WTC11 (cell line): Measurements from ENCODE around the gene CASKIN1. TPM values are rescaled to one million over a fixed set of nuclear protein-coding genes. Genes with fewer than 3 reads are reported as not detected.

Source experiments
- ATAC-seq: fragments of 200-7000 bp; cut with Tn5 transposase; 2 replicates; pipeline ENCODE4 v1.10.0; 2021; ENCODE audit warnings: mild to moderate bottlenecking, moderate library complexity
- CTCF ChIA-PET: fragments of 300-600 bp; sonication (Branson Sonifier 250); formaldehyde crosslinking; loops from one replicate; lab custom pipeline; 2021; ENCODE audit warnings: antibody characterized with exemption; lab: Charles Lee
- POLR2A ChIA-PET: fragments of 350-600 bp; sonication (Branson Sonifier 250); formaldehyde crosslinking; loops from one replicate; lab custom pipeline; 2021; ENCODE audit warnings: antibody characterized with exemption; lab: Charles Lee
- DNase-seq: peaks from one replicate; pipeline ENCODE4 v3.0.0; 2021; ENCODE audit warnings: low spot score
- H3K27ac Mint-ChIP-seq: 2 replicates; pipeline ENCODE4 v1.8.0; 2021; ENCODE audit warnings: mixed read lengths
- H3K27me3 Mint-ChIP-seq: 2 replicates; pipeline ENCODE4 v1.8.0; 2021; ENCODE audit warnings: low read depth, mild to moderate bottlenecking, moderate library complexity, mixed read lengths
- H3K36me3 Mint-ChIP-seq: 2 replicates; pipeline ENCODE4 v1.8.0; 2021; ENCODE audit warnings: mixed read lengths
- H3K4me1 Mint-ChIP-seq: 2 replicates; pipeline ENCODE4 v1.8.0; 2022; ENCODE audit warnings: mixed read lengths
- H3K4me3 Mint-ChIP-seq: 2 replicates; pipeline ENCODE4 v1.8.0; 2021; ENCODE audit warnings: mild to moderate bottlenecking, moderate library complexity, mixed read lengths
- H3K9me3 Mint-ChIP-seq: 2 replicates; pipeline ENCODE4 v1.8.0; 2021; ENCODE audit warnings: mixed read lengths
- FOXP1 ChIP-seq: sonication (generic); formaldehyde crosslinking; IDR thresholded peaks from 2 replicates; pipeline ENCODE4 v1.8.0; 2022; ENCODE audit warnings: missing genetic modification reagents, mild to moderate bottlenecking, moderate library complexity, borderline replicate concordance
- GRHL2 ChIP-seq: fragments of 250-450 bp; sonication (Bioruptor Pico); IDR thresholded peaks from 2 replicates; pipeline ENCODE4 v1.8.0; 2022; ENCODE audit warnings: mild to moderate bottlenecking, moderate library complexity; ENCODE audit not compliant: insufficient replicate concordance, severe bottlenecking
- NR2C2 ChIP-seq: sonication (generic); formaldehyde crosslinking; IDR thresholded peaks from 2 replicates; pipeline ENCODE4 v1.8.0; 2022; ENCODE audit warnings: mild to moderate bottlenecking, missing genetic modification reagents
- ZNF138 ChIP-seq: sonication (generic); formaldehyde crosslinking; conservative IDR thresholded peaks from 2 replicates; pipeline ENCODE4 v1.8.1; 2022; ENCODE audit warnings: mild to moderate bottlenecking, moderate library complexity, missing genetic modification reagents
- ZNF232 ChIP-seq: sonication (generic); formaldehyde crosslinking; IDR thresholded peaks from 2 replicates; pipeline ENCODE4 v1.8.0; 2022; ENCODE audit warnings: mild to moderate bottlenecking, missing genetic modification reagents
- total RNA-seq: library from RNA; stranded (reverse); gene quantifications from 3 replicates; pipeline ENCODE4 v1.2.3, GENCODE V29; 2021
- TF ChIP-seq, protein P1 (sequence below): sonication (generic); formaldehyde crosslinking; IDR thresholded peaks from 2 replicates; pipeline ENCODE4 v1.8.1; 2023; ENCODE audit warnings: mild to moderate bottlenecking, missing genetic modification reagents
- TF ChIP-seq, protein P2 (sequence below): sonication (generic); formaldehyde crosslinking; IDR thresholded peaks from 2 replicates; pipeline ENCODE4 v1.8.0; 2023; ENCODE audit warnings: missing genetic modification reagents, mild to moderate bottlenecking, borderline replicate concordance
- TF ChIP-seq, protein P3 (sequence below): sonication (generic); formaldehyde crosslinking; IDR thresholded peaks from 2 replicates; pipeline ENCODE4 v1.8.1; 2022; ENCODE audit warnings: low read depth, mild to moderate bottlenecking, moderate library complexity, missing genetic modification reagents, borderline replicate concordance
- TF ChIP-seq, protein P4 (sequence below): sonication (generic); formaldehyde crosslinking; IDR thresholded peaks from 2 replicates; pipeline ENCODE4 v1.8.0; 2022; ENCODE audit warnings: mild to moderate bottlenecking, missing genetic modification reagents
- TF ChIP-seq, protein P5 (sequence below): fragments of 250-450 bp; sonication (Bioruptor Pico); IDR thresholded peaks from 2 replicates; pipeline ENCODE4 v1.8.0; 2021; ENCODE audit warnings: mild to moderate bottlenecking
- TF ChIP-seq, protein P6 (sequence below): fragments of 250-450 bp; sonication (Bioruptor Pico); IDR thresholded peaks from 2 replicates; pipeline ENCODE4 v2.1.2; 2022; ENCODE audit warnings: mild to moderate bottlenecking, moderate library complexity
- TF ChIP-seq, protein P7 (sequence below): sonication (generic); formaldehyde crosslinking; conservative IDR thresholded peaks from 2 replicates; pipeline ENCODE4 v1.8.1; 2022; ENCODE audit warnings: mild to moderate bottlenecking, missing genetic modification reagents
- TF ChIP-seq, protein P8 (sequence below): sonication (generic); formaldehyde crosslinking; IDR thresholded peaks from 2 replicates; pipeline ENCODE4 v1.8.0; 2022; ENCODE audit warnings: missing genetic modification reagents
- TF ChIP-seq, protein P9 (sequence below): sonication (generic); formaldehyde crosslinking; IDR thresholded peaks from 2 replicates; pipeline ENCODE4 v1.8.1; 2023; ENCODE audit warnings: mild to moderate bottlenecking, missing genetic modification reagents, moderate library complexity

Gene CASKIN1
- total RNA-seq, 1 experiment from 2014 or later = 9.4 TPM

DNA sequence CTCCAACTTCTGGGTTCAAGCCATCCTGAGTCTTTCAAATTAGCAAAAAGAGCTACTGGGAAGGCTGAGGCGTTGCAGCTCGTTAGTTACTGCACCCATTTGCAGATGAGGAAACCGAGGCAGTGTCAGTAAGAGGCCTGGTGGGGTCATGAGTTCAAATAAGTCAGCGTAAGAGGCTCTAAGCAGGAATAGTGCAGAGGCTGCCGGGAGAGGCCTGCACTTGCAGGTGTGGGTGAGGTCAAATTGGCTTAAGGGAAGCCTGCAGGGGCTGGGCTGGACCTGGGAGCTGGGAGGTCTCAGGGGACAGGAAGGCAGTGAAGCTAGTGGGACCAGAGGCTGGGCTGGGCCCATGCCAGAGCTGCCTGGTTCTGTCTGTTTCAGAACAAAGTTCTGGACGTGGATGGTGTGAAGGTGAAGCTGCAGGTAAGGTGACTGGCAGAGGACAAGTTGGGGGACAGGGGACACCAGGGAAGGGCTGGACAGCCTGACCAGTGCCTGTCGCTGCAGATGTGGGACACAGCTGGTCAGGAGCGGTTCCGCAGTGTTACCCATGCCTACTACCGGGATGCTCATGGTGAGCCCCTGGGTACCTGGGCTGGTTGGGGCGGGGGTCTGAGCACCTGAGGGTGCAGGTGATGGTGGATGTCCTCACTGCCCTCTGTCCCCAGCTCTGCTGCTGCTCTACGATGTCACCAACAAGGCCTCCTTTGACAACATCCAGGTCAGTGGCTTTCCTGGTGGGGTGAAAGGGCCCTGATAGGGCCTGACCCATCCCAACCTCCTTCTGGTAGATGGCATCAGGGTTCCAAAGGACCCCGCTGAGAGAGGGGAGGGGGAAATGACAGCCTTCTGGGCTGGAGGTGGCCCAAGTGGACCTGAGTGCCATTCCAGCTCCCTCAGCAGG, 45.0 kb downstream of the CASKIN1 start:
- ATAC-seq = peak; percentile 4
- H3K36me3 Mint-ChIP-seq = peaks cover 35% of the 10 kb centered on the region
- H3K9me3 Mint-ChIP-seq = no peaks in the 10 kb centered on the region
- H3K4me3 Mint-ChIP-seq = peak overlapping the region; percentile 97
- CTCF ChIA-PET = interaction anchor here (0.8 to 5.7 kb wide), 7 partner anchors 11 to 148 kb away, joined by 3 to 43 read pairs (median 4); partner anchors contain the start of genes PGP and PKD1
- H3K27me3 Mint-ChIP-seq = peaks cover 8% of the 10 kb centered on the region
- POLR2A ChIA-PET = interaction anchor here (0.7 to 1.8 kb wide), 7 partner anchors 11 to 859 kb away, joined by 3 to 7 read pairs (median 4); partner anchors contain the start of gene RPS2
- peaks cover 35% of the 10 kb centered on the region for H3K4me1 Mint-ChIP-seq
- H3K27ac Mint-ChIP-seq = peak overlapping the region; percentile 58
- DNase-seq = peak; percentile 21
- TF ChIP-seq ZNF232 (CRISPR knock-in tag) (no peak), ZNF138 (CRISPR knock-in tag) (no peak), NR2C2 (CRISPR knock-in tag) (no peak), GRHL2 (CRISPR knock-in tag) (no peak), FOXP1 (0 out of 2 replicates have a peak, but pooled peaks have one; percentile 40)
- TF ChIP-seq, protein P1, sequence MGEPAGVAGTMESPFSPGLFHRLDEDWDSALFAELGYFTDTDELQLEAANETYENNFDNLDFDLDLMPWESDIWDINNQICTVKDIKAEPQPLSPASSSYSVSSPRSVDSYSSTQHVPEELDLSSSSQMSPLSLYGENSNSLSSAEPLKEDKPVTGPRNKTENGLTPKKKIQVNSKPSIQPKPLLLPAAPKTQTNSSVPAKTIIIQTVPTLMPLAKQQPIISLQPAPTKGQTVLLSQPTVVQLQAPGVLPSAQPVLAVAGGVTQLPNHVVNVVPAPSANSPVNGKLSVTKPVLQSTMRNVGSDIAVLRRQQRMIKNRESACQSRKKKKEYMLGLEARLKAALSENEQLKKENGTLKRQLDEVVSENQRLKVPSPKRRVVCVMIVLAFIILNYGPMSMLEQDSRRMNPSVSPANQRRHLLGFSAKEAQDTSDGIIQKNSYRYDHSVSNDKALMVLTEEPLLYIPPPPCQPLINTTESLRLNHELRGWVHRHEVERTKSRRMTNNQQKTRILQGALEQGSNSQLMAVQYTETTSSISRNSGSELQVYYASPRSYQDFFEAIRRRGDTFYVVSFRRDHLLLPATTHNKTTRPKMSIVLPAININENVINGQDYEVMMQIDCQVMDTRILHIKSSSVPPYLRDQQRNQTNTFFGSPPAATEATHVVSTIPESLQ (CRISPR knock-in tag) = no peak
- TF ChIP-seq, protein P2, sequence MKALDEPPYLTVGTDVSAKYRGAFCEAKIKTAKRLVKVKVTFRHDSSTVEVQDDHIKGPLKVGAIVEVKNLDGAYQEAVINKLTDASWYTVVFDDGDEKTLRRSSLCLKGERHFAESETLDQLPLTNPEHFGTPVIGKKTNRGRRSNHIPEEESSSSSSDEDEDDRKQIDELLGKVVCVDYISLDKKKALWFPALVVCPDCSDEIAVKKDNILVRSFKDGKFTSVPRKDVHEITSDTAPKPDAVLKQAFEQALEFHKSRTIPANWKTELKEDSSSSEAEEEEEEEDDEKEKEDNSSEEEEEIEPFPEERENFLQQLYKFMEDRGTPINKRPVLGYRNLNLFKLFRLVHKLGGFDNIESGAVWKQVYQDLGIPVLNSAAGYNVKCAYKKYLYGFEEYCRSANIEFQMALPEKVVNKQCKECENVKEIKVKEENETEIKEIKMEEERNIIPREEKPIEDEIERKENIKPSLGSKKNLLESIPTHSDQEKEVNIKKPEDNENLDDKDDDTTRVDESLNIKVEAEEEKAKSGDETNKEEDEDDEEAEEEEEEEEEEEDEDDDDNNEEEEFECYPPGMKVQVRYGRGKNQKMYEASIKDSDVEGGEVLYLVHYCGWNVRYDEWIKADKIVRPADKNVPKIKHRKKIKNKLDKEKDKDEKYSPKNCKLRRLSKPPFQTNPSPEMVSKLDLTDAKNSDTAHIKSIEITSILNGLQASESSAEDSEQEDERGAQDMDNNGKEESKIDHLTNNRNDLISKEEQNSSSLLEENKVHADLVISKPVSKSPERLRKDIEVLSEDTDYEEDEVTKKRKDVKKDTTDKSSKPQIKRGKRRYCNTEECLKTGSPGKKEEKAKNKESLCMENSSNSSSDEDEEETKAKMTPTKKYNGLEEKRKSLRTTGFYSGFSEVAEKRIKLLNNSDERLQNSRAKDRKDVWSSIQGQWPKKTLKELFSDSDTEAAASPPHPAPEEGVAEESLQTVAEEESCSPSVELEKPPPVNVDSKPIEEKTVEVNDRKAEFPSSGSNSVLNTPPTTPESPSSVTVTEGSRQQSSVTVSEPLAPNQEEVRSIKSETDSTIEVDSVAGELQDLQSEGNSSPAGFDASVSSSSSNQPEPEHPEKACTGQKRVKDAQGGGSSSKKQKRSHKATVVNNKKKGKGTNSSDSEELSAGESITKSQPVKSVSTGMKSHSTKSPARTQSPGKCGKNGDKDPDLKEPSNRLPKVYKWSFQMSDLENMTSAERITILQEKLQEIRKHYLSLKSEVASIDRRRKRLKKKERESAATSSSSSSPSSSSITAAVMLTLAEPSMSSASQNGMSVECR (CRISPR knock-in tag) = 0 out of 2 replicates have a peak, but pooled peaks have one; percentile 56
- TF ChIP-seq, protein P3, sequence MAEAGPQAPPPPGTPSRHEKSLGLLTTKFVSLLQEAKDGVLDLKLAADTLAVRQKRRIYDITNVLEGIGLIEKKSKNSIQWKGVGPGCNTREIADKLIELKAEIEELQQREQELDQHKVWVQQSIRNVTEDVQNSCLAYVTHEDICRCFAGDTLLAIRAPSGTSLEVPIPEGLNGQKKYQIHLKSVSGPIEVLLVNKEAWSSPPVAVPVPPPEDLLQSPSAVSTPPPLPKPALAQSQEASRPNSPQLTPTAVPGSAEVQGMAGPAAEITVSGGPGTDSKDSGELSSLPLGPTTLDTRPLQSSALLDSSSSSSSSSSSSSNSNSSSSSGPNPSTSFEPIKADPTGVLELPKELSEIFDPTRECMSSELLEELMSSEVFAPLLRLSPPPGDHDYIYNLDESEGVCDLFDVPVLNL (CRISPR knock-in tag) = no peak
- TF ChIP-seq, protein P4, sequence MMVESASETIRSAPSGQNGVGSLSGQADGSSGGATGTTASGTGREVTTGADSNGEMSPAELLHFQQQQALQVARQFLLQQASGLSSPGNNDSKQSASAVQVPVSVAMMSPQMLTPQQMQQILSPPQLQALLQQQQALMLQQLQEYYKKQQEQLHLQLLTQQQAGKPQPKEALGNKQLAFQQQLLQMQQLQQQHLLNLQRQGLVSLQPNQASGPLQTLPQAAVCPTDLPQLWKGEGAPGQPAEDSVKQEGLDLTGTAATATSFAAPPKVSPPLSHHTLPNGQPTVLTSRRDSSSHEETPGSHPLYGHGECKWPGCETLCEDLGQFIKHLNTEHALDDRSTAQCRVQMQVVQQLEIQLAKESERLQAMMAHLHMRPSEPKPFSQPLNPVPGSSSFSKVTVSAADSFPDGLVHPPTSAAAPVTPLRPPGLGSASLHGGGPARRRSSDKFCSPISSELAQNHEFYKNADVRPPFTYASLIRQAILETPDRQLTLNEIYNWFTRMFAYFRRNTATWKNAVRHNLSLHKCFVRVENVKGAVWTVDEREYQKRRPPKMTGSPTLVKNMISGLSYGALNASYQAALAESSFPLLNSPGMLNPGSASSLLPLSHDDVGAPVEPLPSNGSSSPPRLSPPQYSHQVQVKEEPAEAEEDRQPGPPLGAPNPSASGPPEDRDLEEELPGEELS (CRISPR knock-in tag) = no peak; the same call in 1 of the 2 replicates
- TF ChIP-seq, protein P5, sequence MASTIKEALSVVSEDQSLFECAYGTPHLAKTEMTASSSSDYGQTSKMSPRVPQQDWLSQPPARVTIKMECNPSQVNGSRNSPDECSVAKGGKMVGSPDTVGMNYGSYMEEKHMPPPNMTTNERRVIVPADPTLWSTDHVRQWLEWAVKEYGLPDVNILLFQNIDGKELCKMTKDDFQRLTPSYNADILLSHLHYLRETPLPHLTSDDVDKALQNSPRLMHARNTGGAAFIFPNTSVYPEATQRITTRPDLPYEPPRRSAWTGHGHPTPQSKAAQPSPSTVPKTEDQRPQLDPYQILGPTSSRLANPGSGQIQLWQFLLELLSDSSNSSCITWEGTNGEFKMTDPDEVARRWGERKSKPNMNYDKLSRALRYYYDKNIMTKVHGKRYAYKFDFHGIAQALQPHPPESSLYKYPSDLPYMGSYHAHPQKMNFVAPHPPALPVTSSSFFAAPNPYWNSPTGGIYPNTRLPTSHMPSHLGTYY (CRISPR knock-in tag) = peak; percentile 83
- TF ChIP-seq, protein P6, sequence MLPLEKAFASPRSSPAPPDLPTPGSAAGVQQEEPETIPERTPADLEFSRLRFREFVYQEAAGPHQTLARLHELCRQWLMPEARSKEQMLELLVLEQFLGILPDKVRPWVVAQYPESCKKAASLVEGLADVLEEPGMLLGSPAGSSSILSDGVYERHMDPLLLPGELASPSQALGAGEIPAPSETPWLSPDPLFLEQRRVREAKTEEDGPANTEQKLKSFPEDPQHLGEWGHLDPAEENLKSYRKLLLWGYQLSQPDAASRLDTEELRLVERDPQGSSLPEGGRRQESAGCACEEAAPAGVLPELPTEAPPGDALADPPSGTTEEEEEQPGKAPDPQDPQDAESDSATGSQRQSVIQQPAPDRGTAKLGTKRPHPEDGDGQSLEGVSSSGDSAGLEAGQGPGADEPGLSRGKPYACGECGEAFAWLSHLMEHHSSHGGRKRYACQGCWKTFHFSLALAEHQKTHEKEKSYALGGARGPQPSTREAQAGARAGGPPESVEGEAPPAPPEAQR = no peak
- TF ChIP-seq, protein P7, sequence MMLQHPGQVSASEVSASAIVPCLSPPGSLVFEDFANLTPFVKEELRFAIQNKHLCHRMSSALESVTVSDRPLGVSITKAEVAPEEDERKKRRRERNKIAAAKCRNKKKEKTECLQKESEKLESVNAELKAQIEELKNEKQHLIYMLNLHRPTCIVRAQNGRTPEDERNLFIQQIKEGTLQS (CRISPR knock-in tag) = no peak
- TF ChIP-seq, protein P8, sequence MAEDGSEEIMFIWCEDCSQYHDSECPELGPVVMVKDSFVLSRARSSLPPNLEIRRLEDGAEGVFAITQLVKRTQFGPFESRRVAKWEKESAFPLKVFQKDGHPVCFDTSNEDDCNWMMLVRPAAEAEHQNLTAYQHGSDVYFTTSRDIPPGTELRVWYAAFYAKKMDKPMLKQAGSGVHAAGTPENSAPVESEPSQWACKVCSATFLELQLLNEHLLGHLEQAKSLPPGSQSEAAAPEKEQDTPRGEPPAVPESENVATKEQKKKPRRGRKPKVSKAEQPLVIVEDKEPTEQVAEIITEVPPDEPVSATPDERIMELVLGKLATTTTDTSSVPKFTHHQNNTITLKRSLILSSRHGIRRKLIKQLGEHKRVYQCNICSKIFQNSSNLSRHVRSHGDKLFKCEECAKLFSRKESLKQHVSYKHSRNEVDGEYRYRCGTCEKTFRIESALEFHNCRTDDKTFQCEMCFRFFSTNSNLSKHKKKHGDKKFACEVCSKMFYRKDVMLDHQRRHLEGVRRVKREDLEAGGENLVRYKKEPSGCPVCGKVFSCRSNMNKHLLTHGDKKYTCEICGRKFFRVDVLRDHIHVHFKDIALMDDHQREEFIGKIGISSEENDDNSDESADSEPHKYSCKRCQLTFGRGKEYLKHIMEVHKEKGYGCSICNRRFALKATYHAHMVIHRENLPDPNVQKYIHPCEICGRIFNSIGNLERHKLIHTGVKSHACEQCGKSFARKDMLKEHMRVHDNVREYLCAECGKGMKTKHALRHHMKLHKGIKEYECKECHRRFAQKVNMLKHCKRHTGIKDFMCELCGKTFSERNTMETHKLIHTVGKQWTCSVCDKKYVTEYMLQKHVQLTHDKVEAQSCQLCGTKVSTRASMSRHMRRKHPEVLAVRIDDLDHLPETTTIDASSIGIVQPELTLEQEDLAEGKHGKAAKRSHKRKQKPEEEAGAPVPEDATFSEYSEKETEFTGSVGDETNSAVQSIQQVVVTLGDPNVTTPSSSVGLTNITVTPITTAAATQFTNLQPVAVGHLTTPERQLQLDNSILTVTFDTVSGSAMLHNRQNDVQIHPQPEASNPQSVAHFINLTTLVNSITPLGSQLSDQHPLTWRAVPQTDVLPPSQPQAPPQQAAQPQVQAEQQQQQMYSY (CRISPR knock-in tag) = no peak
- TF ChIP-seq, protein P9, sequence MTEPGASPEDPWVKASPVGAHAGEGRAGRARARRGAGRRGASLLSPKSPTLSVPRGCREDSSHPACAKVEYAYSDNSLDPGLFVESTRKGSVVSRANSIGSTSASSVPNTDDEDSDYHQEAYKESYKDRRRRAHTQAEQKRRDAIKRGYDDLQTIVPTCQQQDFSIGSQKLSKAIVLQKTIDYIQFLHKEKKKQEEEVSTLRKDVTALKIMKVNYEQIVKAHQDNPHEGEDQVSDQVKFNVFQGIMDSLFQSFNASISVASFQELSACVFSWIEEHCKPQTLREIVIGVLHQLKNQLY (CRISPR knock-in tag) = no peak
